HepG2 (cell line): Measurements from ENCODE around the gene RBM23. TPM values are rescaled to one million over a fixed set of nuclear protein-coding genes. Genes with fewer than 3 reads are reported as not detected.
A peak's percentile ranks its signal among the peaks of the same experiment; 100 is the strongest.

Source experiments
- ATAC-seq: fragments of 200-7000 bp; cut with Tn5 transposase; 3 replicates; pipeline ENCODE4 v1.9.1; 2020; ENCODE audit warnings: mild to moderate bottlenecking, moderate library complexity
- BruUV-seq: library from RNA; stranded (reverse); fragments of 400-500 nt; replicated peaks from 2 replicates; lab custom pipeline; 2021; lab: Mats Ljungman, UMichigan
- CTCF ChIA-PET: fragments of 300-600 bp; formaldehyde crosslinking; extraction: SDS; loops from one replicate; lab custom pipeline; 2021; ENCODE audit warnings: low total read pairs, inconsistent platforms, low intra/inter-chr PET ratio; lab: Yijun Ruan, JAX
- POLR2A ChIA-PET: fragments of 350-600 bp; sonication (Branson Sonifier 250); formaldehyde crosslinking; loops from one replicate; lab custom pipeline; 2020; ENCODE audit warnings: antibody characterized with exemption, inconsistent platforms; lab: Yijun Ruan, JAX
- DNase-seq: peaks from one replicate; pipeline ENCODE4 v3.0.0-alpha.2; 2015; ENCODE audit warnings: low spot score
- FAIRE-seq: peaks from 3 replicates; lab custom pipeline; 2011; peaks lifted over from hg19 to GRCh38; lab: Jason Lieb, UNC
- H2AFZ ChIP-seq: one replicate; pipeline ENCODE4 v1.6.1; 2011; ENCODE audit warnings: low read length, inconsistent platforms
- H3K27ac ChIP-seq: fragments of 300-600 bp; 3 replicates; pipeline ENCODE4 v1.8.0; 2011; ENCODE audit warnings: mixed run types, mild to moderate bottlenecking, mixed read lengths, low read length, inconsistent platforms; ENCODE audit not compliant: insufficient read depth; ENCODE audit errors: extremely low read length
- H3K27me3 ChIP-seq, 2 experiments: fragments of 200-600 bp in 1 of 2; 2 replicates in 1 of 2; 3 replicates in 1 of 2; pipeline versions ENCODE4 v1.6.0 to v1.8.0; 2011; ENCODE audit warnings: low read length in 2 of 2, mild to moderate bottlenecking in 2 of 2, moderate library complexity in 2 of 2, inconsistent platforms in 1 of 2; ENCODE audit not compliant: insufficient read depth in 2 of 2, control insufficient read depth in 1 of 2
- H3K36me3 ChIP-seq, 2 experiments: fragments of 200-600 bp in 1 of 2; replicated peaks in 1 of 2; 2 replicates in 1 of 2; 3 replicates in 1 of 2; pipeline versions ENCODE4 v1.5.1 to v1.8.0; 2011; ENCODE audit warnings: low read length in 2 of 2, inconsistent platforms in 1 of 2; ENCODE audit not compliant: insufficient read depth in 2 of 2, control insufficient read depth in 1 of 2
- H3K4me1 ChIP-seq: 2 replicates; pipeline ENCODE4 v1.5.1; 2012; ENCODE audit warnings: low read length, inconsistent platforms; ENCODE audit not compliant: insufficient read depth
- H3K4me2 ChIP-seq: 2 replicates; pipeline ENCODE4 v1.6.0; 2011; ENCODE audit warnings: low read depth, low read length, inconsistent platforms
- H3K4me3 ChIP-seq, 3 experiments: fragments of 200-600 bp in 1 of 3; sonication (generic), shearing (Covaris generic) in 1 of 3; replicated peaks in 1 of 3; 2 replicates each; pipeline ENCODE4 v1.5.1; 2011 to 2016; ENCODE audit warnings: low read length in 3 of 3, inconsistent platforms in 2 of 3, low read depth in 2 of 3, mild to moderate bottlenecking in 2 of 3, control low read depth in 1 of 3, mixed read lengths in 1 of 3; ENCODE audit not compliant: insufficient read depth in 1 of 3
- H3K79me2 ChIP-seq: one replicate; pipeline ENCODE4 v1.6.1; 2011; ENCODE audit warnings: low read length, inconsistent platforms; ENCODE audit not compliant: insufficient read depth
- H3K9ac ChIP-seq: 2 replicates; pipeline ENCODE4 v1.6.0; 2011; ENCODE audit warnings: mild to moderate bottlenecking, low read depth, low read length, inconsistent platforms; ENCODE audit not compliant: insufficient read depth
- H3K9me3 ChIP-seq: 2 replicates; pipeline ENCODE4 v1.5.1; 2012; ENCODE audit warnings: mild to moderate bottlenecking, low read length
- H4K20me1 ChIP-seq: 2 replicates; pipeline ENCODE4 v1.6.0; 2011; ENCODE audit warnings: inconsistent platforms, mild to moderate bottlenecking, low read length, moderate library complexity; ENCODE audit not compliant: insufficient read depth
- GPN1 ChIP-seq: sonication (generic); formaldehyde crosslinking; IDR thresholded peaks from 2 replicates; pipeline ENCODE4 v1.5.1; 2020; ENCODE audit warnings: missing genetic modification reagents, borderline replicate concordance
- HES4 ChIP-seq: sonication (generic); formaldehyde crosslinking; IDR thresholded peaks from 2 replicates; pipeline ENCODE4 v1.9.0; 2021; ENCODE audit warnings: mild to moderate bottlenecking, missing genetic modification reagents, borderline replicate concordance
- NAIF1 ChIP-seq: sonication (generic); formaldehyde crosslinking; IDR thresholded peaks from 2 replicates; pipeline ENCODE4 v1.5.0; 2020; ENCODE audit warnings: mild to moderate bottlenecking, missing genetic modification reagents, borderline replicate concordance
- NBN ChIP-seq: fragments of 450-650 bp; conservative IDR thresholded peaks from 2 replicates; pipeline ENCODE4 v1.6.1; 2017
- NFE2L1 ChIP-seq: sonication (generic); formaldehyde crosslinking; IDR thresholded peaks from 2 replicates; pipeline ENCODE4 v1.4.0; 2020; ENCODE audit warnings: missing genetic modification reagents, mild to moderate bottlenecking, borderline replicate concordance
- NFKB2 ChIP-seq: sonication (generic); formaldehyde crosslinking; IDR thresholded peaks from 2 replicates; pipeline ENCODE4 v1.4.0; 2020; ENCODE audit warnings: missing genetic modification reagents, borderline replicate concordance
- NFYB ChIP-seq: sonication (generic); formaldehyde crosslinking; IDR thresholded peaks from 2 replicates; pipeline ENCODE4 v1.4.0; 2020; ENCODE audit warnings: missing genetic modification reagents
- POLR2AphosphoS2 ChIP-seq: IDR thresholded peaks from 2 replicates; pipeline ENCODE4 v1.6.1; 2011; ENCODE audit warnings: low read depth, low read length, improper control_type of control experiment
- TEAD3 ChIP-seq: optimal IDR thresholded peaks from 2 replicates; pipeline ENCODE3; 2016; ENCODE audit warnings: borderline replicate concordance
- ZBTB7A ChIP-seq: sonication (generic); formaldehyde crosslinking; IDR thresholded peaks from 2 replicates; pipeline ENCODE4 v1.8.0; 2022; ENCODE audit warnings: mild to moderate bottlenecking, missing genetic modification reagents
- ZGPAT ChIP-seq: IDR thresholded peaks from 2 replicates; pipeline ENCODE4 v1.6.1; 2016; ENCODE audit warnings: mild to moderate bottlenecking
- ZKSCAN5 ChIP-seq: sonication (generic); formaldehyde crosslinking; IDR thresholded peaks from 2 replicates; pipeline ENCODE4 v1.5.1; 2020; ENCODE audit warnings: mild to moderate bottlenecking, missing genetic modification reagents
- ZNF12 ChIP-seq: sonication (generic); formaldehyde crosslinking; IDR thresholded peaks from 2 replicates; pipeline ENCODE4 v1.5.0; 2020; ENCODE audit warnings: missing genetic modification reagents
- ZNF225 ChIP-seq: sonication (generic); formaldehyde crosslinking; IDR thresholded peaks from 2 replicates; pipeline ENCODE4 v1.4.0; 2020; ENCODE audit warnings: mild to moderate bottlenecking, missing genetic modification reagents
- ZNF253 ChIP-seq: sonication (generic); formaldehyde crosslinking; IDR thresholded peaks from 2 replicates; pipeline ENCODE4 v1.8.0; 2022; ENCODE audit warnings: mild to moderate bottlenecking, missing genetic modification reagents, borderline replicate concordance
- ZNF276 ChIP-seq: sonication (generic); formaldehyde crosslinking; IDR thresholded peaks from 2 replicates; pipeline ENCODE4 v1.4.0; 2020; ENCODE audit warnings: mild to moderate bottlenecking, low read depth, missing genetic modification reagents
- ZNF547 ChIP-seq: sonication (generic); formaldehyde crosslinking; IDR thresholded peaks from 2 replicates; pipeline ENCODE4 v1.5.1; 2020; ENCODE audit warnings: mild to moderate bottlenecking, missing genetic modification reagents
- ZNF687 ChIP-seq: sonication (generic); formaldehyde crosslinking; IDR thresholded peaks from 2 replicates; pipeline ENCODE4 v1.5.1; 2020; ENCODE audit warnings: mild to moderate bottlenecking, missing genetic modification reagents, moderate library complexity
- ZSCAN20 ChIP-seq: sonication (generic); formaldehyde crosslinking; IDR thresholded peaks from 2 replicates; pipeline ENCODE4 v1.4.0; 2020; ENCODE audit warnings: missing genetic modification reagents, mild to moderate bottlenecking, borderline replicate concordance
- WGBS: methylation state at CpG from one replicate; pipeline ENCODE4 v1.1.6; 2017; ENCODE audit warnings: low lambda C conversion rate; 5-methylcytosine and 5-hydroxymethylcytosine counted together
- in situ Hi-C: cut with HindIII; loops from 2 replicates; pipeline ENCODE4 v1.10.0; 2017; ENCODE audit warnings: low pct_unique_long_range_greater_than_20kb; ENCODE audit not compliant: extremely low pct_ligation_motif_present
- intact Hi-C: fragments of 100-400 bp; cut with micrococcal nuclease; formaldehyde crosslinking; loops from one replicate; pipeline ENCODE4 v1.10.0; 2022; ENCODE audit not compliant: unreplicated experiment
- polyA plus RNA-seq, 8 experiments: library from polyadenylated mRNA; depleted of rRNA in 3 of 8; stranded (reverse) in 7 of 8; unstranded in 1 of 8; fragments of >200 nt; fragmentation: Illumina TruSeq in 4 of 8; extraction: Trizol in 4 of 8; gene quantifications; 2 replicates each; pipeline versions ENCODE4 v1.2.1 to v1.2.3, GENCODE V29; 2011 to 2016; ENCODE audit warnings: low read depth in 4 of 8, missing spikeins in 1 of 8, mixed read lengths in 1 of 8; ENCODE audit not compliant: insufficient read depth in 1 of 8
- total RNA-seq, 5 experiments: library from RNA; depleted of rRNA; stranded (reverse); fragments of >200 nt; fragmentation: Illumina TruSeq; extraction: Trizol; gene quantifications; 2 replicates each; pipeline ENCODE4 v1.2.3, GENCODE V29; 2016; ENCODE audit warnings: low read depth in 1 of 5

The RBM23 gene
- total and polyA plus RNA-seq, 2 of the 13 experiments (the other 11 are each of a cell fraction or from before 2014, with no cell fraction given), result 1.5 to 2.1 TPM

- ChIA-PET CTCF (no interaction called here), POLR2A (interaction anchor here (0.8 to 2.2 kb wide), 5 partner anchors 12 to 122 kb away, joined by 3 to 11 read pairs (median 6); partner anchors contain the start of genes LRP10, OXA1L and PRMT5)
- no peak for FAIRE-seq
- Histone ChIP-seq H3K9me3 (no peaks in the 10 kb centered on the region), H3K4me2 (no peak overlapping the region), H2AFZ (no peak overlapping the region), H3K27me3 (peaks cover 8 to 57% of the 10 kb centered on the region in 2 experiments; a peak in 4 of 5 replicates), H3K27ac (no peak overlapping the region), H3K4me1 (peaks cover 15% of the 10 kb centered on the region), H3K79me2 (no peaks in the 10 kb centered on the region), H3K4me3 (no peak overlapping the region), H3K9ac (no peak overlapping the region), H3K36me3 (no peaks in the 10 kb centered on the region), H4K20me1 (no peaks in the 10 kb centered on the region)
- no TSS peak for BruUV-seq
- WGBS, result 5% methylated on average over 5 of the region's 5 CpGs
- intact Hi-C loops, result no loop called here
- ATAC-seq, result peak; percentile 2
- in situ Hi-C loops, result no loop called here
- no peak for DNase-seq
- TF ChIP-seq ZNF687 (CRISPR knock-in tag) (0 out of 2 replicates have a peak, but pooled peaks have one; percentile 32), ZNF253 (CRISPR knock-in tag) (0 out of 2 replicates have a peak, but pooled peaks have one; percentile 49), ZKSCAN5 (no peak), NFE2L1 (CRISPR knock-in tag) (no peak), ZNF225 (peak; percentile 44; the same call in 1 of the 2 replicates), POLR2AphosphoS2 (no peak), GPN1 (CRISPR knock-in tag) (no peak), TEAD3 (CRISPR knock-in tag) (no peak), ZNF276 (CRISPR knock-in tag) (no peak), NBN (no peak), ZNF12 (no peak), ZBTB7A (0 out of 2 replicates have a peak, but pooled peaks have one; percentile 7), ZGPAT (CRISPR knock-in tag) (0 out of 2 replicates have a peak, but pooled peaks have one; percentile 8), ZNF547 (CRISPR knock-in tag) (peak; percentile 58; the same call in 1 of the 2 replicates), NAIF1 (CRISPR knock-in tag) (no peak), ZSCAN20 (CRISPR knock-in tag) (no peak), NFYB (CRISPR knock-in tag) (0 out of 2 replicates have a peak, but pooled peaks have one; percentile 9), HES4 (CRISPR knock-in tag) (0 out of 2 replicates have a peak, but pooled peaks have one; percentile 27), NFKB2 (peak; percentile 36; the same call in 1 of the 2 replicates)
These were observed 31.0 kb downstream of the RBM23 start for GRCh38 chr14:22887990-22888378.
